ENCODE measurements around the gene SCAF1.

SCAF1 gene

DNA sequence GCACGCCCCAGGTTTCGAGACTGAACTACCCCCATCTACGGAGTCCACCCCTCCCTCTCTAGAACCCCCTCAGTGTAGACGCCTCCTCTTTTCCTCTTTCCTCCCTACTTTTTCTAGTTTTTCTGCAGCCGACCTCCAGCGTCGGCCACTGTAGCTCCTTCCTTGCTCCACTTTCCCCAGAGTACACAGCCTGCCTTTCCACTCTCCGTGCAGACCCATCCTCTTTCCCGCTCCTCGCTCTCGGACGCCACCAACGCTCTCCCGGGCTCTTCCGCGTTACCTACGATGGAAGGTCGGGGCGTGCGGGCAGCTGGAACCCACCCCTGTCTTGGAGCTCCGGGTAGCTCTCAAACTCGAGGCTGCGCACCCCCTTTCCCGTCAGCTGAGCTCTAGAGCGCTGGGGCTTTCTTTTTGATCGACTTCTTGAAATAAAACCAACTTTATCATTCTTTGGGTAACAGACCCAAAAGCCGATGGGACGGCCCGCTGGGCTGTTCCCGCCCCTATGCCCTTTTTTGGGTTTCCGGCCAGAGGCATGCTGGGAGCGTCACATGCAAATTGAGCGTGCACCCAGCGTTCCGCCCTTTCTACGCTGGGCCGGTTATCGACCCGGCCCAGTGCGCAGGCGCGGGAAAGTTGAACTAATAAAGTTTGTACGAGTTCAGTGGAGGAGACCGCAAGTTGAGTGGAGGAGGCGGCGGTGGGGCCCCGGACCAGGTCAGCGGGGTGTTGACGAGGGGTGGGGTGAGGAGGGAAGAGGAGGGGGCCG, 23.5 kb downstream of the SCAF1 start, which contains the start of the genes BCL2L12 and IRF3:
BCL2L12 (plus strand) TSS at position 583 of the 769 bp plus-strand sequence. CDS start 760 bp downstream, outside the sequence.
IRF3 (minus strand) TSS at position 507 of the 769 bp plus-strand sequence. CDS start 1,019 bp downstream, outside the sequence.
- peak; percentile 99 for DNase-seq

DNA sequence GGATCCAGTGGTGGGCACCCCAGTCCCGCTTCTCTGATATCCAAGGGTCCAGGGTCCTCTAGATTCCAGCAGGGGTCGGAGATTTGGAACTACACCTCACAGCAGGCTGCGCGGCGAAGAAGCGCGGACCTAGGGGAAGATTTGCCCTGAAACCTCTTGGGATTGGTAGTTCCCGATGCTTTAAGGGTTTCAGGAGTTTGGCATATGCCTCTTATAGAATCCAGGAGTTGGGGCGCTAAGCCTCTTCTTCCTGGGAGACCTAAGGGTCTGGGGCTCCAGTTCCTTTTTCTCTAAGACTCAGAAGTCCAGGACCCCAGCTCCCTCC, 24.1 kb downstream of the SCAF1 start:
- no peak for DNase-seq

DNA sequence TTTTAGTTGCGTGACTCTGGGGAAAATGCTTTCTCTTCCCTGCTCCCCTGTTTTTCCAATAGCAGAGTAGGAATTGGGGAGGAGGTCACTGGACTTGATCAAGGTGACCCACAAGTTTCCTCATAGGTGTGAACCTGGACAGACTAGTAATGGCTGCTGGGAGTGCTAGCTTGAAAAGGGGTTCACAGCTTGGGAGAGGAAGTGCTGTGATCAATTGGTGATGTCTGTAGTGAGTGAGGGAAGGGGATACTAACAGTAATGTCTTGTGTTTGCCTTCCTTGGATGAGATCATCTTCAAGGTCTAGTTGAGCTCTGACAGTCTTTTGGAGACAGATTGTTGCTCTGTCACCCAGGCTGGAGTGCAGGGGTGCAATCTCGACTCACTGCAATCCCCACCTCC, 25.5 kb downstream of the SCAF1 start:
- no peak for DNase-seq

DNA sequence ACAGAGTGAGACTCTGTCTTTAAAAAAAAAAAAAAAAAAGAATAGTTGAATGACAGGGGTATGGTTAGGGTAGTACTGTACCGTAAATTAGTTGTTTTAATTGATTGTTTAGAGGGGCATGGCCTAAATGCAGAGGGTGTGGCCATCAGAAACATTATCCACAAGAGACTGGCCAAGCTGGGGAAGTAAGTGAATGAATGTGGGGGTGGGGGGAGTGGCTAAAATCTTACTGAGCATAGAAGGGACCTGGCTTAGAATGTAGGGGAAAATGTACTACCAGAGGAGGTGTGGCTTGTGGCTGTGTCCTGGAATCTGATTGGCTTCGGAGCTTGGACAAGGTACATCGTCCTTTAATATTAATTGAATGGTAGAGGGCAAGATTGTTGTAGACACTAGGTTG, 27.5 kb downstream of the SCAF1 start:
- no peak for DNase-seq

DNA sequence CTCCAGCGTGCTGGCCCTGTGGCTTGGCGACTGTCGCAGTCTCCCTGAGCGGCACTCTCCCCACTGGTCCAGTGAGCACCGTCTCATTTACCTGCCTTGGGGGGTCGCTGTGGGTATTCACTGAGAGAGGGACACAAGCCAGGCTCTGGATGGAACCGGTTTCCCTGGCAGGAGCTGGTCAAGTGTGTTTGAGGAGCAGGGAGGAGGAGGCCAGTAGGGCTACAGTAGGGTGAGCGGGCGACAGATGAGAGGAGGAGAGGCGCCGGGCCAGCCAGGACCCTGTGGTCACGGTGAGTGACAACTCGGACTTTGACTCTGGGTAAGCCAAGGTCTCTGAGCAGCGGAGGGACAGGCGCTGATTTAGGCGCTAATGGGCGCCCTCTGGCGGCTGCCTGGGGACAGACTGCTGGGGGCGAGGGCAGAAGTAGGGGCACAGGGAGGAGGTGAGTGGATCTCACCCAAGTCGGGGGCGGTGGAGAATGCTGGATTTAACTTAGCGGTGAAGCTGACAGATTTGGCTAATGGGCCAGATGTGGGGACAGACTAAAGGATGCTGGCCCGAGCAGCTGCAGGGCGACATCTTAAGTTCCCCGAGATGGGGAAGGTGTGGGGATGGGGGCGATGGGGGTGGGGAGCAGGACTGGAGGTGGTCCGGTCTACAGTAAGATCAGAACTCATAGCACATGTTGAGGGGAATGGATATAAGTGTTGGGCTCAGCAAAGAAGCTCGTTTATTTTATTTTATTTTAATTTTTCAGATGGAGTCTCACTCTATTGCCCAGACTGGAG, 30.3 kb downstream of the SCAF1 start:
- DNase-seq = peak; percentile 82

DNA sequence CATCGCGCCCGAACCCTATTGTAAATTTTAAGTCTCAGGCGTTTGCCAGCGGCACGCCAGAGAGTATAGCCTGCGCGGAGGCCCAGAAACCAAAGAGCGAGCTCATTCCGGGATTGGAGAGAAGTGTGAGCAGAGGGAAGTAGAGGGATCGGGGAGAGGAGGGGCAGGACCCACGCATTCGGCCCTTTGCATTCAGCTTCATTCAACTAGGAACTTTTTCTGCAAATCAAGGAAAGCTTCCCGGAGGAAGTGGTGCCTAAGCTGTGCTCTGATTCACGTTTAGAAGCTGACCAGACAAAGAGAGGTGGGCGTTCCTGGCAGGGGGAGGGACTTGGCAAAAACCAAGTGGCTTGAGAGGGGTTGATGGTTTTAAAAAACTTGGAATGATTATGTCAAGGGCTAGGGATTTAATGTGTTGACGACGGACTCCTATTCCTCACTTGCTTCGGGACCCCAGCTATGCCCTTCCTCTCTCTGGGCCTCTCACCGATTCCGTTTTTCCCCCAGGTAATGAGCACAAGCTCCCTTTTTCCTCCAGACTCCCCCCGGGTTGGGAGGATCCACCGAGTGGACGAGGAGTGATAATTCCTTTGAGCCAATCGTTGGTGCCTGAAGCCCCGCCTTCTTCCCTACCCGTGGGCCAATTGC, 34.3 kb downstream of the SCAF1 start:
- no peak for DNase-seq

DNA sequence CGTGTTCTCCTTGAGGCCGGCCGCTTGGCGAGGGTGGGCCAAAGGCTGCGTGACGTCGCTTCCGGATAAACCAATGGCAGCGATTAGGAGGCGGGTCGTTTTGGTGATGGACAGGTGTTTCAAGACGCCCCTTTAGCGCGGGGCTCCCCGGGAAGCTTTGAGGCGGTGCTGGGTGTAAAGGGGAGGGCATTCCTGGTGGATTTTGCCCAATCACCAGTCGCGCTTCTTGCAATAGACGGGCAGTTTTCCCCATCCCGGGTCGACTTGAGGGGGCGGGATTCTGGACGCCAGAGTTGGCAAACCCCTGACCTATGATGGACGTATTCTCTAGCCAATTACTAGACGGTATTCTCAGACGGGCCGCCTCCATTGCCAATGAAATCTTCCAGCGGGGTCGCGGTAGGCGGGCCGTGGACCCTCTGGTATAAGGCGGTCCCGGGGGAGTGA, 34.8 kb downstream of the SCAF1 start:
- DNase-seq = peak; percentile 100

DNA sequence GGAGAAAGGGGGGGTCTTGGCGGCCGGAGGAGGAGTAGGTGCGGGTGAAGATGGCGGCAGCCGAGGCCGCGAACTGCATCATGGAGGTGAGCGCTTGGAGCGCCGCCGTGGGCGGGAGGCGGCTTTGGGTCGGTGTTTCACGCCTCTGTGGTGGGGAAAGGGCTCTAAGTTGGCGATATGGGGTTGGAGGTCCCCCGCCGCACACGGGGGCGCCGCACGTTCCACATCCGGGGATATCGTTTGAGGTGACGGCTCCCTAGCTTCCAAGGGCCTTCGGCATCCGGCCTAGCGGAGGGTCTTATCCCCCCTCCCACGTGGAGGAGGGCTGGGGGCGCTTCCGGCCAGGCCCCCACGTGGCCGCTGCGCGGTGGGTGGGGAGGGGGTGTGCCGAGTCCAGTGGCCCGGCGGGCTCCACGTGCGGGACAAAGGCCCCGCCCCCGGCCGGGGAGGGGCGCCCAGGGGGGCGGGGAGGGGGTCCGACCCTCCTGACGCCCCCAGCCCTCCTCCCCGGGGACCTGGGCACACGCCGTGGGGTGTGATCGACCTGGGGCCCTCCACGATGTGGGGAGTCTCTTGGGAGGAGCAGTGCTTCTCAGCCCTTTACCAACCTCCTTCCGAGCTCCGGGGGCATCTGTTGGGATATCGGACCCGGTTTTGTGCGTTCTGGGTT, 35.4 kb downstream of the SCAF1 start, which contains the start of gene PRMT1:
PRMT1 (plus strand) TSS at position 41 of the 670 bp plus-strand sequence; CDS start at position 51, 10 bp downstream.
- DNase-seq = peak; percentile 56

DNA sequence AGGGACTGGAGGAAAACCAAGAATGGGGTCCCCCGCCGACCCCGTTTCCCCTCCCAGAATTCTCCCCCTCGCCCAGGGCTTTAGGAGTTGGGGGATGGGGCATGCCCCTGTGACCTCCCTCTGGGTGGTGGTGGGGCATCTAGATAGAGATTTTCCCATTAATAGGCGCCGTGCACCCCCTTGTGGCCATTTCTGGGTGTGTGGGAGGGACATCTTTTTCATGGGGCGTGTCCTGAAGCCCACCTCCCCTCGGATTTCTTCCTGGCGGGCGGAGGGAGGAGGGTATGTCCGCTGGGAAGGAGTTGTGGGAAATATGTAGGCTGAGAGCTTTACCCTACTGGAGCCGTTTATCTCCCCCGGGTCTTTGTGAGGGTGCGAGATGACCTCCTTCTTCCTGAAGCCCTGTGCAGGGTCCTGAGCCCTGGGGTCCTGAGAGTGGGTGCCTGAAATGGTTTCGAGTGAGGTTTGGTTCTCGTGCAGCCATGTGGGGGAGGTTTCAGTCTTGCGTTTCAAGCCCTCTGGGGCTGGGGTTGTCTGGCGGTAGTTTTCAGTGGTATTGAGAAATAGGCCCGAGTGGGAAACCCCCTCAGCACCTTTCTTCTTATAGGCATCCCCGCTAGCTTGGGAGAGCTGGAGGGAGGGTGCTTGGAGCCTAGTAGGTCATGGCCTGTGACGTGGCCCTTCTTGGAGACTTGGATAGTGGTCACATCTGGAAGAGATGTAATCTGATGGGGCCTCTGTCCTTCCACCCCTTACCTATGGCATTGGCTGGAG, 36.1 kb downstream of the SCAF1 start:
- peak; percentile 85 for DNase-seq

DNA sequence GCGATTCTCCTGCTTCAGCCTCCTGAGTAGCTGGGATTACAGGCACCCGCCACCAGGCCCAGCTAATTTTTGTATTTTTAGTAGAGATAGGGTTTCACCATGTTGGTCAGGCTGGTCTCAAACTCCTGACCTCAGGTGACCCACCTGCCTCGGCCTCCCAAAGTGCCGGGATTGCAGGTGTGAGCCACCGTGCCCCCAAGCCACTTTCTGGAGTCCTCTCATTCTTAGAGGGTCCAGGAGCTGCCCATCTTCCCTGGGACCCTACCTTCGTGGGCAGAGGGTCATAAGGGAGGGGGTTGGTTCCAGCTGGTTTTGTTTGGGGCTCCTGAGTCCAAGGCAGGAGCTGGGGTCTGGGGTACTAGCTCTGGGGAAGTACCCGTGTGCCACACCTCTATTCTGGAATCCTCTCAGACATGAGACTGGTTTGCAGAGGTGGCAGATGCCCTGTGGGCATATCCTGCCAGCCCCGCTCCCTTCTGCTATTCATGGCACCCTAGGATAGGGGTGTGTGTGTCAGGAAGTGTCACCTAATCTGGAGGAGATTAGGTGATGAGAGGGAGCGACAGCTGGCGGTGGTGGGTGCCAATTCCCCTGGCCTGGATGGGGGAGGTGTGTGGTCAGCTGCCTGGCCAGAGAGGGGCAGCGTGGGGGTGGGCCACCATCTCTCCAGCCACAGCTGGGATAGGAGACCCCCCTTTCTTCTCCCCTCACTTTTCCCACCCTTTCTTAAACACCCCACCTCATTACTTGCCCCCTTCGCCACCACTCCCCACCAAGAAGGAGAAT, 37.2 kb downstream of the SCAF1 start:
- DNase-seq = no peak

DNA sequence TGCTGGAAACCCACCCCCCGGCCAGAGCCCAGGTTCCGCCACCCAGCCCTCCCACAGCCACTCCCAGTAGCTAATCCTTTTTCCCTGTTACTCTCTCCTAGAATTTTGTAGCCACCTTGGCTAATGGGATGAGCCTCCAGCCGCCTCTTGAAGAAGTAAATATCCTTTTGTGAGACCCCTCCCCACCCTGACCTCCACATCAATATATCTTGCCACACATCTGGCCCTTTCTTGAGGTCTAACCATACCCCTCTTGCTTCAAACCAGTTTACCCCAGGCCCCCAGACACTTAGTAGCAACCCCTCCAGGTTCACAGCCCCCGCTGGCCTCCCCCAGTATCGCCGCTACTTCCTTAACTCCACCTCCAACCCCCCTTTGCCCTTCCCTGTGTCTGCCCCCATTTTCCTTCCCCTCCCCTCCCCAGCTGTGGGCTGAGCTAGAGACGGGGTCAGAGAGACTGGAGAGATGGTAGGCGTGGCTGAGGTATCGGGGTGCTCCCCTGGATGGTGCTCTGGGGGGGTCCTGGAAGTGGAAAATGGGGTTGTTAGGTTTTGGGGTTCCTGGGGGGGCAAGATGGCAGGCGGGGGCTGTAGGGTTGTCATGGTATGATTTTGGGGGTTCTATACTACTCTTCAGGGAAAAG, 37.9 kb downstream of the SCAF1 start:
- no peak for DNase-seq

DNA sequence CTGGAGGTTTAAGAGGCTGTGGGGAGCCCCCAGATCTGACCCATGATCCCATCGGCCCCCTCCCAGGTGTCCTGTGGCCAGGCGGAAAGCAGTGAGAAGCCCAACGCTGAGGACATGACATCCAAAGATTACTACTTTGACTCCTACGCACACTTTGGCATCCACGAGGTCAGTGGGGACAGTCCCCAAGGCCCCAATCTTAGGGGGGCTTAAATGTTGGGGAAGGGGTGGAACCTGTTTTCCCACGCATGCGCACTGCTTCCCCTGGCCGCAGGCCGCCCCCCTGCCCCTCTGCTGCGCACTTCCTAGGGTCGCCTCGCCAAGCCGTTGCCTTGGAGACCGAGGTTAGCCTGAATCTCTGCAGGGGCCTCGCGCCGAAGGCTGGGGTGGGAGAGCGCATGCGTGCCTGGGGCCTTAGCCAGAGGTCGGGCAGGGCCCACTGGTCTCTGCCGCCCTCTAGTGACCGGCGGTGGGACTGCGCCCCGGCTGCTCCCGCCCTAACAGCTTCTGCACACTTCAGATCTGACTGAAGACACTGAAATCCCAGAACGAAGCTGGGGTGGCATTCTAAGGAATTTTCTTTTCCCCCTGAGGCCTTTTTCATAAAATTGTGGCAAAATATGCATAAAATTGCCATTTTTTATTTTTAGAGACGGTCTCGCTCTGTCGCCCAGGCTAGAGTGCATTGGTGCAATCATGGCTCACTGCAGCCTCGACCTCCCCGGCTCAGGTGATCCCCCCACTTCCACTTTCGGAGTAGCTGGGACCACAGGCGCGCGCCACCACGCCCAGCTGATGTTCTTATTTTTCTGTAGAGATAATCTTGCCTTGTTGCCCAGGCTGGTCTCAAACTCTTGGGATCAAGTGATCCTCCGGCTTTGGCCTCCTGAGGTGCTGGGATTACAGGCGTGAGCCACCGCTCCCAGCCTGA, 38.7 kb downstream of the SCAF1 start:
- peak; percentile 92 for DNase-seq

DNA sequence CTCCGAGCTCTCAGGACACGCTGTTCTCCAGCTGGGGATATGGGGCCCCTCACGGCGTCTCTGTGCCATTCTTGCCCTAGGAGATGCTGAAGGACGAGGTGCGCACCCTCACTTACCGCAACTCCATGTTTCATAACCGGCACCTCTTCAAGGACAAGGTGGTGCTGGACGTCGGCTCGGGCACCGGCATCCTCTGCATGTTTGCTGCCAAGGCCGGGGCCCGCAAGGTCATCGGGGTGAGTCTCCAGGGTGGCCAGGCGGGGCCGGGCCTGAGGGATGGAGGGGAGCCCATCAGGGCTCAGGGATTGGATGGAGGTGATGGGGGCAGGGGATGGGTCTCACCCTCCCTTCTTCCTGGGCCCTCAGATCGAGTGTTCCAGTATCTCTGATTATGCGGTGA, 39.8 kb downstream of the SCAF1 start:
- DNase-seq = no peak

DNA sequence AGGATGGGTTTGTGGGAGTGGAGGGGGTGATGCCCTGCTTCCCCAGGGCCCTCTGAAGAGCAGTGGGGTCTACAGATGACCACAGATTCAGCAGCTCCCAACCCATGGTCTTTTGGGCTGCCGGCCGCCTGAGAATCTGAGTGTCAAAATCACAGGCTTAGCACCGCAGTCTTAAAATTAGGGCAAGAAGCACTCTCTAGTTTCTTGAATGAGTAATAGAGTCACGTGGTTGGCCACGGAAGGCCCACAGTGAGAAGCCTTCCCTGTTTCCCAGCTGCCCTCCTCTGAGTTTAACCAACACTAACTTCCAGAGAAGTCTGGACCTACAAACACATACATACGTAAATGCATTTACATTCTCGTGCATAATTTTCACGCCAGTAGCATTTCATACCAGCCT, 40.3 kb downstream of the SCAF1 start:
- no peak for DNase-seq

DNA sequence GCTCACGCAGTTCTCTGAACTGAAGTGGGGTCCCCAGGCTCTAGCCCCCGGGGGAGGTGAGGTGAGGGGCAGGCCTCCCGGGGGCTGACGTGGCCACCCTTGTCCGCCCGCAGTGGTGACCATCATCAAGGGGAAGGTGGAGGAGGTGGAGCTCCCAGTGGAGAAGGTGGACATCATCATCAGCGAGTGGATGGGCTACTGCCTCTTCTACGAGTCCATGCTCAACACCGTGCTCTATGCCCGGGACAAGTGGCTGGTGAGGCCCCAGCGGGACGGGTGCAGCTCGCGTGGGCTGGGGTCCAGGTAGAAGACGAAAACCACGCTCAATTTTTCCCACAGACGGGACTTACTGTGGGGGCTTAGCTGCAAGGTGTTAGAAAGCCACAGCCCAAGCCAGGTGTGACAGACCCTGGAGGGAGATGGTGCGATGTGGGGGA, 41.8 kb downstream of the SCAF1 start:
- no peak for DNase-seq

DNA sequence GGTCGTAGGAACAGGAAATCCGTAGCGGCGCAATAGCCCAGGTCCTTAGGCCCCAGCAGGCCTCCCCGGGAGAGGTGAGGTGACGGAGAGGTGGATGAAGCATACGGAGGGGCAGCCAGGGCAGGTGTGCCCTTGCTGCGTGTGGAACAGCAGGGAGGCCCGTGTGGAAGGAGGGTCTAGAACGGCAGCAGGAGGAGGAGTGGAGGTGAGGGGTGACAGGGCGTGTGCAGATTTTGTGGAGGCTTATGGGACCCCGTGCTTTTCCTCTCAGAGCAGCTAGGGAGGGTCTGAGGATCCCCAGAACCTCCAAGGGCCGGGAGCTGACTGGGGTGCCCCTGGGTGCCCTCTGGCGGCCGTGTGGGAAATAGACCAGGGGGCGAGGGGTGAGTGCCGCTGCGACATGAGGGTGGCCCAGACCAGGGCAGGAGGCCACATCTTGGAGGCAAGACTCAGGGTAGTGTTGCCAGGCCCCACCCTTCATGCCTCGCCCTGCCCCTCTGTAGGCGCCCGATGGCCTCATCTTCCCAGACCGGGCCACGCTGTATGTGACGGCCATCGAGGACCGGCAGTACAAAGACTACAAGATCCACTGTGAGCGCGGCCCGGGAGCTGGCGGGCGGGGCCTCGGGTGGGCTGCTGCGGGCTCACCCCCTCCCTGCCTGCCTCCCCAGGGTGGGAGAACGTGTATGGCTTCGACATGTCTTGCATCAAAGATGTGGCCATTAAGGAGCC, 42.4 kb downstream of the SCAF1 start:
- peak; percentile 43 for DNase-seq

DNA sequence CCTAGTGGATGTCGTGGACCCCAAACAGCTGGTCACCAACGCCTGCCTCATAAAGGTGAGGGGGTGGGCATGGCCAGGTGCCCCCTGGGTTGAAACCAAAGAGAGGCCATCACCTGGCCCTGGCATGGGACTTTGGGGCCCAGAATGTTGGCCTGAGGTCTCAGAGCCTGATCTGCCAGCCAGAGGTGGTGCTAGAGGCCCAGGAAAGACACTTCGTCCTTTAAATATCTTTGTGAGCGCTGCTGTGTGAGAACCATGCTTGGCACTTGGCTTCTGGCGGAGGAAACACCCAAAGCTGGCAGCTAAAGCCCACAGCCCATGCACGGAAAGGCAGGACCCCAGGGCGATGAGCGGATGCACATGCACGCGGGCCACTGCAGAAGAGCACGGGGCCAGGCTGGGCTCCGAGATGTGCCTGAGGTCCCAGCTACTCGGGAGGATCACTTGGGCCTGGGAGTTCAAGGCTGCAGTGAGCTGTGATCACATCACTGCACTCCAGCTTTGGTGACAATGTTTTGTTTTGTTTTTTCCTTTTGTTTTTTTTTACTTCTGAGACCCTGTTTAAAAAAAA, 43.1 kb downstream of the SCAF1 start:
- DNase-seq = no peak

DNA sequence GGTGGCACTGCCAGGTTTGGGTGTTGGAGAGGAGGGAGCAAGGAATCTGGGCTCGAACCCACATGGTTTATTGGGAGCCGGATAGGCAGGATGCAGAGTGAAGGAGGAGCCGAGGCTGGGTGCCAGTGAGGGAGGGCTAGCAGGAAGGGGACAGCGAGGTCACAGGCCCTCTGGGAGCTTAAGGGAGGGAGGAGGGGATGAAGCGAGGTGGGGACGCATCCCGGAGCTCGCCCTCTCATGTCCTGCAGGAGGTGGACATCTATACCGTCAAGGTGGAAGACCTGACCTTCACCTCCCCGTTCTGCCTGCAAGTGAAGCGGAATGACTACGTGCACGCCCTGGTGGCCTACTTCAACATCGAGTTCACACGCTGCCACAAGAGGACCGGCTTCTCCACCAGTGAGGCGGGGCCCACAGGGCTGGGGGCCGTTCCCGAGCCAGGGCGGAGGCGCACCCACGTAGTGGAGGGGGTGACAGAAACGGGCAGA, 43.9 kb downstream of the SCAF1 start:
- DNase-seq = no peak
